ENCODE measurements around the gene NECAB2. TPM values are rescaled to one million over a fixed set of nuclear protein-coding genes. Genes with fewer than 3 reads are reported as not detected.

NECAB2 gene
- total RNA-seq, 2 donors from 2014 or later = 2.8 TPM; not detected in 1

DNA sequence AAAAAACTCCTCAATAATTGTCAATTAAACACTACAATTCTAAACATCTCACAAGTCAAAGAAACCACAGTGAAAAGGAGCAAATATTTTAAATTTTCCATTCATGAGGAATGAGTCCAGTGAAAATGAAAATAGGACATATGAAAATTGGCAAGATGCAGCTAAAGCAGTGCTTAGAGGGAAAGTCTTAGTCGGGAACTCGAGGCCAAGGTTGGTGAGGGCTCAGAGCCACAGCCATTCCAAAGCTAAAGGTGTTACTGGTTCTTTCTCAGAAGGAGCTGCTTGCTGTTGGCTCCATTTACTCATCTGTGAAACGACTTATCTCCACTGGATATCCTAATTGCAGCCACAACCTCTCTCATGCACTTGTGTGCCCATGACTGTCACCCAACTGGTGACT, 68.1 kb downstream of the NECAB2 start:
- no peaks in the 10 kb centered on the region for H3K36me3 ChIP-seq
- H3K9me3 ChIP-seq = no peaks in the 10 kb centered on the region
- H3K4me3 ChIP-seq = no peak overlapping the region
- H3K27ac ChIP-seq = no peak overlapping the region
- DNase-seq (ENCODE audit: low spot score) = no peak
- WGBS = 91% methylated on average over 3 of the region's 3 CpGs
- TF ChIP-seq, protein P1, sequence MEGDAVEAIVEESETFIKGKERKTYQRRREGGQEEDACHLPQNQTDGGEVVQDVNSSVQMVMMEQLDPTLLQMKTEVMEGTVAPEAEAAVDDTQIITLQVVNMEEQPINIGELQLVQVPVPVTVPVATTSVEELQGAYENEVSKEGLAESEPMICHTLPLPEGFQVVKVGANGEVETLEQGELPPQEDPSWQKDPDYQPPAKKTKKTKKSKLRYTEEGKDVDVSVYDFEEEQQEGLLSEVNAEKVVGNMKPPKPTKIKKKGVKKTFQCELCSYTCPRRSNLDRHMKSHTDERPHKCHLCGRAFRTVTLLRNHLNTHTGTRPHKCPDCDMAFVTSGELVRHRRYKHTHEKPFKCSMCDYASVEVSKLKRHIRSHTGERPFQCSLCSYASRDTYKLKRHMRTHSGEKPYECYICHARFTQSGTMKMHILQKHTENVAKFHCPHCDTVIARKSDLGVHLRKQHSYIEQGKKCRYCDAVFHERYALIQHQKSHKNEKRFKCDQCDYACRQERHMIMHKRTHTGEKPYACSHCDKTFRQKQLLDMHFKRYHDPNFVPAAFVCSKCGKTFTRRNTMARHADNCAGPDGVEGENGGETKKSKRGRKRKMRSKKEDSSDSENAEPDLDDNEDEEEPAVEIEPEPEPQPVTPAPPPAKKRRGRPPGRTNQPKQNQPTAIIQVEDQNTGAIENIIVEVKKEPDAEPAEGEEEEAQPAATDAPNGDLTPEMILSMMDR (IDR thresholded peaks at IDR 0.05) = no peak
- TF ChIP-seq POLR2AphosphoS5 (IDR thresholded peaks at IDR 0.05) (no peak), POLR2A (IDR thresholded peaks at IDR 0.05) (no peak)
- H3K4me1 ChIP-seq (replicated peaks) = no peaks in the 10 kb centered on the region
- peaks cover 6% of the 10 kb centered on the region for H3K27me3 ChIP-seq (replicated peaks; ENCODE audit: insufficient read depth)
- intact Hi-C loops (cut with DNase I) = no loop called here

DNA sequence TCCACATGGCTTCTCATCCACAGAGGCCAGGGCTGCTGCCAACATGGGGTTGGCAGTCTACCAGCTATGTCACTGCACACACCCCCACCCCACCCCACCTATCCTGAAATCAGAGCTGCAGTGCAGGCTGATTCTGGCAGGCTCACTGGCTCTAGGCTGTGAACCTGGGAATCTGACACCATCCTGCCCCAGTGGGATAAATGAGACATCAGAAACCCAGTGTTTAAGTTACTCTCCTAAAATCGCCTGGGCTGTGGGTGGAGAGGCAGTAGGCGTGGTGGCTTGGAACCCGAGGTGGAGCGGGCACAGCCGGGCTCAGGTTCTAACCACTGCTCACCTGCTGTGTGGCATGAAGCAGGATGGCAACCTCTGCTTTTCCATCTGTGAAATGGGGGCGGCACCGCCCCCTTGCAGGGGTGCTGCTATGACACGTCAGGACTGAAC, 69.0 kb downstream of the NECAB2 start:
- Histone ChIP-seq H3K4me3 (no peak overlapping the region), H3K9me3 (no peaks in the 10 kb centered on the region), H3K36me3 (no peaks in the 10 kb centered on the region), H3K27ac (no peak overlapping the region), H3K4me1 (replicated peaks) (no peaks in the 10 kb centered on the region), H3K27me3 (replicated peaks; ENCODE audit: insufficient read depth) (peaks cover 6% of the 10 kb centered on the region)
- DNase-seq (ENCODE audit: low spot score) = no peak
- no peak for TF ChIP-seq POLR2AphosphoS5 (IDR thresholded peaks at IDR 0.05)
- no peak for TF ChIP-seq POLR2A (IDR thresholded peaks at IDR 0.05)
- TF ChIP-seq, protein P1 (IDR thresholded peaks at IDR 0.05) = no peak
- intact Hi-C loops (cut with DNase I) = no loop called here
- WGBS = 66% methylated on average over 8 of the region's 8 CpGs

DNA sequence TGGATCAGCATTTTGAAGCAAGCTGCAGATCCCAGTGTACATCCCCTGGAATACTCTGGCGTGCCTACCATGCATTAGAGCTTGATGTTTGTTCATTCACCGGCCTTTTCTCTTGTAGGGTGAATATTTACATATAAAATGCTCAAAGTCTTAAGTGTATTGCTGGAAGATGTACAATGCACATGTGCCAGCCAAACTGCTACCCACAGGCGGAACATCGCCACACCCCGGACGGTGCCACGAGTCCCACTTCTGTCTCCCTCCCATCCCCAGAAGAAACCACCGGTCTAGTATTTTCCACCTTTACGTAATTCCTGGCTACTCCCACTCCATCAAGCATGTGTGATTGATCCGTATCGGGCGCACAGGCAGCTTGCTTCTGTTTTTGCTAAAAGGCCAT, 70.4 kb downstream of the NECAB2 start:
- Histone ChIP-seq H3K4me3 (no peak overlapping the region), H3K4me1 (replicated peaks) (no peaks in the 10 kb centered on the region), H3K36me3 (no peaks in the 10 kb centered on the region), H3K27me3 (replicated peaks; ENCODE audit: insufficient read depth) (peaks cover 6% of the 10 kb centered on the region), H3K27ac (no peak overlapping the region), H3K9me3 (no peaks in the 10 kb centered on the region)
- 87% methylated on average over 12 of the region's 12 CpGs for WGBS
- TF ChIP-seq POLR2A (IDR thresholded peaks at IDR 0.05) = no peak
- TF ChIP-seq, protein P1 (IDR thresholded peaks at IDR 0.05) = no peak
- TF ChIP-seq POLR2AphosphoS5 (IDR thresholded peaks at IDR 0.05) = no peak
- DNase-seq (ENCODE audit: low spot score) = no peak
- intact Hi-C loops (cut with DNase I) = no loop called here

DNA sequence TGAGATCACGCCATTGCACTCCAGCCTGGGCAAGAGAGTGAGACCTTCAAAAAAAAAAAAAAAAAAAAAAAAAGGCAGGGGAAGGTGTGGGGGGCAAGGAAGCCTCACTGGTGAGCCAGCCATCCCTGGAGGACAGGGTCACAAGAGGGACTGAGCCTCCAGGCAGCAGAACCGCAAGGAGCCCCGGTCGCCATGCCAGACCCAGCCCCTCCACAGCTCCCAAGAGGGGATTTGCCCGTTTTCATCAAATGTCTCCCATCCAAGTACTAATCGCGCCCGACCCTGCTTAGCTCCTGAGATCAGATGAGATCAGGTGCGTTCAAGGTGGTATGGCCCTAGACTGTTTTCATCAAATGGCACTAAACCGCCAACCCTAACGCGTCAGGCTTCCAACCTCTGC, 71.7 kb downstream of the NECAB2 start:
- intact Hi-C loops (cut with DNase I) = no loop called here
- H3K36me3 ChIP-seq = no peaks in the 10 kb centered on the region
- 88% methylated on average over 12 of the region's 12 CpGs for WGBS
- H3K4me1 ChIP-seq (replicated peaks) = no peaks in the 10 kb centered on the region
- TF ChIP-seq, protein P1 (IDR thresholded peaks at IDR 0.05) = no peak
- TF ChIP-seq POLR2AphosphoS5 (IDR thresholded peaks at IDR 0.05) = no peak
- H3K9me3 ChIP-seq = no peaks in the 10 kb centered on the region
- H3K27ac ChIP-seq = no peak overlapping the region
- no peak overlapping the region for H3K4me3 ChIP-seq
- H3K27me3 ChIP-seq (replicated peaks; ENCODE audit: insufficient read depth) = peaks cover 6% of the 10 kb centered on the region
- DNase-seq (ENCODE audit: low spot score) = no peak

DNA sequence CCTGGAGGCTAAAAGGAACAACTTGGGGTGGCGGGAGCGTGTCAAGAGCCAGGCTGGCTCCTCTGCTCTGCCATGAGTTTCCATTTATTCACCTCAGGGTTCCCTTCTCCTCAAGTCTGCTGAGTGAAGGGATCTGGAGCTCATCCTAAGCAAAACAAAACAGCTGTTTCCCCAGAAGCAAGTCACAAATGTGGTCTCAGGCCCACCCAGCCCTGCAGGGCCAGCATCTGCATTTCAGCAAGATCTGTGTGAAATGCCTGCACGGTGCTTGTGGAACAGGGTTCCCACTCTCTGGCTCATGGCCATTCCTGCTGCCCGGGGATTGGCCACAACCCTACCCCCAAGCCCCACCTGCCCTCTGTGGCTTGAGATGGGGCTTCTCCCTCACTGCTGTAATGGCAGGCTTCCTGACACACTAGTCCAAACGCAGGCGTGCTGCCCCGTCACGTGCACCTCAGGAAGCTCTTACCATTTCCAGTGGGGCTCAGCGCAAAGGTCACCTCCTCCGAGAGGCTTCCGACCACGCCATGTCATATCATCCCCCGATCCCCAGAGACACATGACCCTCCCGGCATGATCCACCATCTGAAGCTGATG, 72.3 kb downstream of the NECAB2 start:
- Histone ChIP-seq H3K27me3 (replicated peaks; ENCODE audit: insufficient read depth) (peaks cover 6% of the 10 kb centered on the region), H3K27ac (no peak overlapping the region), H3K9me3 (no peaks in the 10 kb centered on the region), H3K4me3 (no peak overlapping the region), H3K36me3 (no peaks in the 10 kb centered on the region), H3K4me1 (replicated peaks) (no peaks in the 10 kb centered on the region)
- DNase-seq (ENCODE audit: low spot score) = no peak
- TF ChIP-seq, protein P1 (IDR thresholded peaks at IDR 0.05) = no peak
- no peak for TF ChIP-seq POLR2A (IDR thresholded peaks at IDR 0.05)
- TF ChIP-seq POLR2AphosphoS5 (IDR thresholded peaks at IDR 0.05) = no peak
- intact Hi-C loops (cut with DNase I) = no loop called here
- 79% methylated on average over 14 of the region's 14 CpGs for WGBS

Measured in prostate gland (tissue), 2 donors.